ENCODE results near the gene KIAA0930.

DNA sequence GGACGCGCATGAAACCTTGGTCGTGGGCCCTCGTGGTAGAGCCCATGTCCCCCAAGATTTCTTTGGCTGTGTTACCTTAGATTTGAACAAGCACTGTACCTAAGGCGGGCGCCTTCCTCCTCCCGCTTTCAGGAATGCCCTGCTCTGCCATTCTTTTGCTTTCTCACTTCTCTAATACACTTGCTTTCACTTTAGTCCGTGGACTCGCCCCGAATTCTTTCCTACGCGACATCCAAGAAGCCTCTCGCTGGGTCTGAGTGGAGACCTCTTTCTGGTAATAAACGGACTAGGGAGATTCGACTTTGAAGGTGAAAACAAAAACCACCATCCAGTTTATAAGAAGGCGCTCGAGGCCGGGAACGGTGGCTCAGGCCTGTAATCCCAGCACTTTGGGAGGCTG lies 78.2 kb downstream of the KIAA0930 start:
- TF ChIP-seq, protein P1, sequence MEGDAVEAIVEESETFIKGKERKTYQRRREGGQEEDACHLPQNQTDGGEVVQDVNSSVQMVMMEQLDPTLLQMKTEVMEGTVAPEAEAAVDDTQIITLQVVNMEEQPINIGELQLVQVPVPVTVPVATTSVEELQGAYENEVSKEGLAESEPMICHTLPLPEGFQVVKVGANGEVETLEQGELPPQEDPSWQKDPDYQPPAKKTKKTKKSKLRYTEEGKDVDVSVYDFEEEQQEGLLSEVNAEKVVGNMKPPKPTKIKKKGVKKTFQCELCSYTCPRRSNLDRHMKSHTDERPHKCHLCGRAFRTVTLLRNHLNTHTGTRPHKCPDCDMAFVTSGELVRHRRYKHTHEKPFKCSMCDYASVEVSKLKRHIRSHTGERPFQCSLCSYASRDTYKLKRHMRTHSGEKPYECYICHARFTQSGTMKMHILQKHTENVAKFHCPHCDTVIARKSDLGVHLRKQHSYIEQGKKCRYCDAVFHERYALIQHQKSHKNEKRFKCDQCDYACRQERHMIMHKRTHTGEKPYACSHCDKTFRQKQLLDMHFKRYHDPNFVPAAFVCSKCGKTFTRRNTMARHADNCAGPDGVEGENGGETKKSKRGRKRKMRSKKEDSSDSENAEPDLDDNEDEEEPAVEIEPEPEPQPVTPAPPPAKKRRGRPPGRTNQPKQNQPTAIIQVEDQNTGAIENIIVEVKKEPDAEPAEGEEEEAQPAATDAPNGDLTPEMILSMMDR (IDR thresholded peaks at IDR 0.05) = no peak
- TF ChIP-seq POLR2AphosphoS5 (IDR thresholded peaks at IDR 0.05) = no peak
- TF ChIP-seq POLR2A (IDR thresholded peaks at IDR 0.05) = no peak

Data from breast epithelium (tissue), 3 donors.